Progenitor cell of endocrine pancreas (in vitro differentiated cells): Measurements from ENCODE around the gene CLINT1. TPM values are rescaled to one million over a fixed set of nuclear protein-coding genes. Genes with fewer than 3 reads are reported as not detected.

Experiments
- DNase-seq: peaks from one replicate; pipeline ENCODE4 v3.0.0; 2021; ENCODE audit warnings: low spot score; ENCODE audit not compliant: unreplicated experiment
- H3K27ac Mint-ChIP-seq: 2 replicates; pipeline ENCODE4 v1.8.0; 2021; ENCODE audit warnings: mild to moderate bottlenecking, moderate library complexity, mixed read lengths
- H3K27me3 Mint-ChIP-seq: 2 replicates; pipeline ENCODE4 v1.8.0; 2021; ENCODE audit warnings: mixed read lengths
- H3K36me3 Mint-ChIP-seq: 2 replicates; pipeline ENCODE4 v1.8.0; 2022; ENCODE audit warnings: mixed read lengths; ENCODE audit not compliant: insufficient read depth
- H3K4me1 Mint-ChIP-seq: 2 replicates; pipeline ENCODE4 v1.8.0; 2021; ENCODE audit warnings: low read depth, mixed read lengths
- H3K4me3 Mint-ChIP-seq: 2 replicates; pipeline ENCODE4 v1.8.0; 2021; ENCODE audit warnings: low read depth, mild to moderate bottlenecking, moderate library complexity, mixed read lengths
- H3K9me3 Mint-ChIP-seq: 2 replicates; pipeline ENCODE4 v1.8.0; 2021; ENCODE audit warnings: low read depth, mixed read lengths
- total RNA-seq: library from RNA; stranded (reverse); gene quantifications from 2 replicates; pipeline ENCODE4 v1.2.1, GENCODE V29; 2021
- TF ChIP-seq, protein P1 (sequence below): fragments of 200-600 bp; sonication (generic); IDR thresholded peaks from one replicate; pipeline ENCODE4 v1.5.0; 2021; ENCODE audit warnings: antibody characterized with exemption, mild to moderate bottlenecking; ENCODE audit not compliant: unreplicated experiment

Gene CLINT1
- total RNA-seq, 1 donor from 2014 or later = 82.3 TPM

DNA sequence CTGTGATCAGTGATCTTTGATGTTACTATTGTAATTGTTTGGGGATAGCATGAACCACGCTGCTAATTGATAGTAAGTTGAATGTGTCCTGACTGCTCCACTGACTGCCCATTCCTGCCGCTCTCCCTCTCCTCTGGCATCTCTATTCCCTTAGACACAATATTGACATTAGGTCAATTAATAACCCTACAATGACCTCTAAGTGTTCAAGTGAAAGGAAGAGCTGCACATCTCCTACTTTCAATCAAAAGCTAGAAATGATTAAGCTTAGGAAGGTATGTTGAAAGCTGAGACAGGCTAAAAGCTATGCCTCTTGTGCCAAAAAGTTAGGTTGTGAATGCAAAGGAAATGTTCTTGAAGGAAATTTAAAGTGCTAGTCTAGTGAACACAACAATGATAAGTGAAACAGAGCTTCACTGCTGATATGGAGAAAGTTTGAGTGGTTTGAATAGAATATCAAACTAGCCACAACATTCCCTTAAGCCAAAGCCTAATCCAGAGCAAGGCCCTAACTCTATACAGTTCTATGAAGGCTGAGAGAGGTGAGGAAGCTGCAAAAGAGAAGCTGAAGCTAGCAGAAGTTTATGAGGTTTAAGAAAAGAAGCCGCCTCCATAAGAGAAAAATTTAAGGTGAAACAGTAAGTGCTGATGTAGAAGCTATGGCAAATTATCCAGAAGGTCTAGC, 12.9 kb downstream of the CLINT1 start:
- peak overlapping the region; percentile 12 for H3K27ac Mint-ChIP-seq
- H3K4me3 Mint-ChIP-seq = no peak overlapping the region
- no peak for DNase-seq
- H3K36me3 Mint-ChIP-seq = peaks cover 23% of the 10 kb centered on the region
- H3K9me3 Mint-ChIP-seq = peaks cover 4% of the 10 kb centered on the region
- no peaks in the 10 kb centered on the region for H3K27me3 Mint-ChIP-seq
- peaks cover 10% of the 10 kb centered on the region for H3K4me1 Mint-ChIP-seq
- TF ChIP-seq, protein P1, sequence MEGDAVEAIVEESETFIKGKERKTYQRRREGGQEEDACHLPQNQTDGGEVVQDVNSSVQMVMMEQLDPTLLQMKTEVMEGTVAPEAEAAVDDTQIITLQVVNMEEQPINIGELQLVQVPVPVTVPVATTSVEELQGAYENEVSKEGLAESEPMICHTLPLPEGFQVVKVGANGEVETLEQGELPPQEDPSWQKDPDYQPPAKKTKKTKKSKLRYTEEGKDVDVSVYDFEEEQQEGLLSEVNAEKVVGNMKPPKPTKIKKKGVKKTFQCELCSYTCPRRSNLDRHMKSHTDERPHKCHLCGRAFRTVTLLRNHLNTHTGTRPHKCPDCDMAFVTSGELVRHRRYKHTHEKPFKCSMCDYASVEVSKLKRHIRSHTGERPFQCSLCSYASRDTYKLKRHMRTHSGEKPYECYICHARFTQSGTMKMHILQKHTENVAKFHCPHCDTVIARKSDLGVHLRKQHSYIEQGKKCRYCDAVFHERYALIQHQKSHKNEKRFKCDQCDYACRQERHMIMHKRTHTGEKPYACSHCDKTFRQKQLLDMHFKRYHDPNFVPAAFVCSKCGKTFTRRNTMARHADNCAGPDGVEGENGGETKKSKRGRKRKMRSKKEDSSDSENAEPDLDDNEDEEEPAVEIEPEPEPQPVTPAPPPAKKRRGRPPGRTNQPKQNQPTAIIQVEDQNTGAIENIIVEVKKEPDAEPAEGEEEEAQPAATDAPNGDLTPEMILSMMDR = no peak

DNA sequence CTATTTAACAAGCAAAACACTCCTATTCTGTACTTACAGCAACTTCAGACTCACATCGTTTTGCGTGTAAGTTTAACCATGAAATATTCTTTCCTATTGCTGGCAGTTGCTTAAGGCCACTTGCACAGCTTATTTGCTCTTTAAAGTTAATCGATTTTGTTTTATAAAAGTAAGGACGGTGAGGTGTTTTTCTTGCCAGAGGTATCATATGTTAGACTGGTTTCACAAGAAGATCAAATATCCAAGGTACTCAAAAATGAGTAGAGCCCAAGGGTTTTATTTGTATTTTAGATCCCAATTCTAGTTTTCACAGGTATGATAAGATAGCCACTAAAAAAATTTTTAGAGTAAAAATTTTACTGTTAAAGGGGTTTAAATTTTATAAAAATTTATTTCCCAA, 16.2 kb downstream of the CLINT1 start:
- DNase-seq = no peak
- H3K36me3 Mint-ChIP-seq = peaks cover 22% of the 10 kb centered on the region
- H3K4me1 Mint-ChIP-seq = peaks cover 10% of the 10 kb centered on the region
- H3K9me3 Mint-ChIP-seq = peaks cover 4% of the 10 kb centered on the region
- TF ChIP-seq, protein P1 = no peak
- H3K27ac Mint-ChIP-seq = no peak overlapping the region
- no peak overlapping the region for H3K4me3 Mint-ChIP-seq
- H3K27me3 Mint-ChIP-seq = no peaks in the 10 kb centered on the region

DNA sequence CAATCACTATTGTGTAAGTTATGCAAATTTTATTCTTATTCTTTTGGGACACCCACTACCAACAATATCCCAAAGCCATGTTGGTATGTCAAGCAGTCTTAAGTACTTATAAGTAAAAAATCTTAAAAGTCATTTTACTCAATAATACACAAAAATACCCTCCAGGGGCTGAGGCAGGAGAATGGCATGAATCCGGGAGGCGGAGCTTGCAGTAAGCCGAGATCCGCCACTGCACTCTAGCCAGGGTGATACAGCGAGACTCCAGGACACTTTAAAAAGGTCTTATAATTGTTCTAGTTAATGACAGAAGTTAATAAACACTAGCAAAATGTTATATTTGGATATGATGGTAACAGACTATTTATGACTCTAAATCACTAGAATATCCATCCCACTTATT, 16.8 kb downstream of the CLINT1 start:
- peaks cover 4% of the 10 kb centered on the region for H3K9me3 Mint-ChIP-seq
- no peak overlapping the region for H3K4me3 Mint-ChIP-seq
- H3K27me3 Mint-ChIP-seq = no peaks in the 10 kb centered on the region

DNA sequence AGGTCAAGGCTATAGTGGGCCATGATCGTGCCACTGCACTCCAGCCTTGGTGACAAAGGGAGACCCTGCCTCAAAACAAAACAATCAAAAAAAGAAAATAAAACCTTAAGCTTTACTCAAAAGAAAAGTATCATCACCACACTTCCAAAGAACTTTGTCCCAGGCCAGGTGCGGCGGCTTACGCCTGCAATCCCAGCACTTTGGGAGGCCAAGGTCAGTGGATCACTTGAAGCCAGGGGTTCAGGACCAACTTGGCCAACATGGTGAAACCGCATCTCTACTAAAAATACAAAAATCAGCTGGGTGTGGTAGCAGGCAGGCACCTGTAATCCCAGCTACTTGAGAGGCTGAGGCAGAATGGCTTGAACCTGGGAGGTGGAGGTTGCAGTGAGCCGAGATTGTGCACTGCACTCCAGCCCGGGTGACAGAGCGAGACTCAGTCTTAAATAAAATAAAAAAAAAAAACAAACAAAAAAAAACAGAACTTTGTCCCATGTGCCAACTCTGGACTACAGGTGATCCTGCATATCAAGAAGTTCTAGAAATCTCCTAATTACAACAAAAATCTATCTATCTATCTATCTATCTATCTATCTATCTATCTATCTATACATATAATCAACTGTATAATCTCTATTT, 19.7 kb downstream of the CLINT1 start:
- H3K36me3 Mint-ChIP-seq = peaks cover 14% of the 10 kb centered on the region
- TF ChIP-seq, protein P1 = no peak
- no peaks in the 10 kb centered on the region for H3K27me3 Mint-ChIP-seq
- DNase-seq = no peak
- H3K27ac Mint-ChIP-seq = no peak overlapping the region
- H3K4me1 Mint-ChIP-seq = peaks cover 18% of the 10 kb centered on the region
- H3K9me3 Mint-ChIP-seq = no peaks in the 10 kb centered on the region
- H3K4me3 Mint-ChIP-seq = no peak overlapping the region

More for the DNA sequence above, 16.8 kb downstream of the CLINT1 start:
- no peak overlapping the region for H3K27ac Mint-ChIP-seq
- H3K36me3 Mint-ChIP-seq = peaks cover 17% of the 10 kb centered on the region
- TF ChIP-seq, protein P1 = no peak
- peaks cover 10% of the 10 kb centered on the region for H3K4me1 Mint-ChIP-seq
- no peak for DNase-seq

DNA sequence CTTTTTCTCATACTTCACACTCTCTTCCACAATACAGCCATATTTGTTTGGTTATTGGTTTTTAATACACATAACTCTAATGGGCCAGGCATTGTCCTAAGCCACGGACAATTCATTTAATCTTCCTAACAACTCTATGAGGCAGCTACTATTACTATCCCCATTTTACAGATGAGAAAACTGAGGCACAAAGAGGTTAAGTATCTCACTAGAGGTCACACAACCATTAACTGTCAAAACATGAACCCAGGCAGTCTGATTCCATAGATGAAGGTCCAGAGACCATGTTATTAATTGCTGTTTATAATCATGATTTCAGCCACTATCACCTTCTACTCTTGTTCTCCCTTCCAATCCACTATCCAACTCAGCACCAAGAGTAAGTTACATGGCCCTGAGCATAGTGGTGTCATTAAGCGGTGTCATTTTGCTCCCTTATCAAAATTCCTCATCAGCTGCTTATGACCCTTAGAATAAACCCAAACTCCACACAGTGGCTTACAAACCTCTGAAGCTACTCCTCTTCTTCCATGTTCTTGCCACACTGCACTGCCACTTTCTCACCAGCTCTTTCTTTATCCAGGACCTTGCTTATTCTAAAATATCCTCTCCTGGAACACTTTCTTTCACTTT, 22.7 kb downstream of the CLINT1 start:
- TF ChIP-seq, protein P1 = no peak
- no peak for DNase-seq
- no peak overlapping the region for H3K27ac Mint-ChIP-seq
- H3K27me3 Mint-ChIP-seq = no peaks in the 10 kb centered on the region
- peaks cover 10% of the 10 kb centered on the region for H3K36me3 Mint-ChIP-seq
- no peak overlapping the region for H3K4me3 Mint-ChIP-seq
- no peaks in the 10 kb centered on the region for H3K9me3 Mint-ChIP-seq
- peaks cover 20% of the 10 kb centered on the region for H3K4me1 Mint-ChIP-seq
